Right ventricle myocardium inferior (tissue), 1 donor: ENCODE data around the gene SLCO6A1. TPM values are rescaled to one million over a fixed set of nuclear protein-coding genes. Genes with fewer than 3 reads are reported as not detected.
"Not testable (repeated sequence)": the region's sequence is repeated elsewhere in the genome, so short reads cannot be mapped to it uniquely, and the experiment has no call there.

Source experiments
- ATAC-seq: fragments of 200-7000 bp; cut with Tn5 transposase; one replicate; pipeline ENCODE4 v1.9.1; 2020; ENCODE audit warnings: mild to moderate bottlenecking, moderate library complexity
- DNase-seq: peaks from one replicate; pipeline ENCODE4 v3.0.0; 2021; ENCODE audit errors: missing footprints
- intact Hi-C: fragments of 100-400 bp; cut with DNase I; formaldehyde crosslinking; loops from one replicate; pipeline ENCODE4 v1.11.0; 2022
- total RNA-seq: library from RNA; stranded (reverse); fragmentation: NEBNext Ultra II Directional; extraction: Animal tissue kit (Norgen Biotek cat#: 25700); gene quantifications from one replicate; pipeline ENCODE4 v1.2.1, GENCODE V29; 2021
- donor health status: DM: no; HTN: yes; CAD: no; lungs with severe emphysema.

SLCO6A1 gene
- total RNA-seq, 1 donor from 2014 or later = not detected

GRCh38 chr5:102491261-102491914 is 7.4 kb downstream of the SLCO6A1 start:
- intact Hi-C loops, ATAC-seq, DNase-seq: not testable (repeated sequence)

- ATAC-seq = no peak
- intact Hi-C loops = no loop called here
- no peak for DNase-seq
These were observed 15.1 kb downstream of the SLCO6A1 start for GRCh38 chr5:102483736-102484135.

GRCh38 chr5:102481054-102481715 is 17.6 kb downstream of the SLCO6A1 start:
- no peak for ATAC-seq
- intact Hi-C loops = no loop called here
- no peak for DNase-seq

- intact Hi-C loops = no loop called here
- no peak for ATAC-seq
- DNase-seq = no peak
These were observed 45.1 kb downstream of the SLCO6A1 start for GRCh38 chr5:102453716-102454115.

- ATAC-seq (no peak), DNase-seq (no peak)
- intact Hi-C loops = no loop called here
These were observed 47.7 kb downstream of the SLCO6A1 start for GRCh38 chr5:102451082-102451481.

GRCh38 chr5:102450313-102450990 is 48.3 kb downstream of the SLCO6A1 start:
- DNase-seq = no peak
- intact Hi-C loops = no loop called here
- ATAC-seq = no peak

GRCh38 chr5:102433473-102433872 is 65.3 kb downstream of the SLCO6A1 start:
- intact Hi-C loops = no loop called here
- ATAC-seq = no peak
- no peak for DNase-seq

- intact Hi-C loops = no loop called here
- DNase-seq = no peak
- ATAC-seq = no peak
These were observed 77.2 kb downstream of the SLCO6A1 start for GRCh38 chr5:102421647-102422046.

- intact Hi-C loops = no loop called here
These were observed 80.3 kb downstream of the SLCO6A1 start for GRCh38 chr5:102418531-102418930.

GRCh38 chr5:102414448-102414847 is 84.4 kb downstream of the SLCO6A1 start:
- intact Hi-C loops = no loop called here
- no peak for ATAC-seq
- no peak for DNase-seq

More at GRCh38 chr5:102418531-102418930, 80.3 kb downstream of the SLCO6A1 start:
- ATAC-seq (no peak), DNase-seq (no peak)

GRCh38 chr5:102388235-102388634 is 110.6 kb downstream of the SLCO6A1 start:
- intact Hi-C loops = no loop called here
- ATAC-seq = no peak
- DNase-seq = no peak

- ATAC-seq = no peak
- no peak for DNase-seq
- intact Hi-C loops = no loop called here
These were observed 113.4 kb downstream of the SLCO6A1 start for GRCh38 chr5:102385365-102385764.

GRCh38 chr5:102380174-102380573 is 118.6 kb downstream of the SLCO6A1 start:
- no peak for ATAC-seq
- DNase-seq = no peak
- intact Hi-C loops = no loop called here

- ATAC-seq (no peak), DNase-seq (no peak)
- intact Hi-C loops = no loop called here
These were observed 122.9 kb downstream of the SLCO6A1 start for GRCh38 chr5:102375876-102376275.

GRCh38 chr5:102375272-102375671 is 123.5 kb downstream of the SLCO6A1 start:
- intact Hi-C loops = no loop called here
- ATAC-seq = no peak
- no peak for DNase-seq

GRCh38 chr5:102368392-102368791 is 130.4 kb downstream of the SLCO6A1 start:
- DNase-seq (no peak), ATAC-seq (no peak)
- intact Hi-C loops = no loop called here

GRCh38 chr5:102341681-102342288 is 157.0 kb downstream of the SLCO6A1 start:
- no peak for ATAC-seq
- DNase-seq = no peak
- intact Hi-C loops = no loop called here

GRCh38 chr5:102324714-102325113 is 174.1 kb downstream of the SLCO6A1 start:
- DNase-seq (no peak), ATAC-seq (no peak)
- intact Hi-C loops = no loop called here
